Trophoblast cell (in vitro differentiated cells and primary cell): ENCODE measurements around the gene NANOG.
"Not testable (repeated sequence)": the region's sequence is repeated elsewhere in the genome, so short reads cannot be mapped to it uniquely, and the experiment has no call there.

Experiments
- DNase-seq, 2 donors: peaks; one replicate each; pipeline ENCODE4 v3.0.0-alpha.2; 2016
- H2AFZ ChIP-seq: 2 replicates; pipeline ENCODE4 v1.6.1; 2013; ENCODE audit warnings: low read length, moderate library complexity, mild to moderate bottlenecking; ENCODE audit not compliant: insufficient read depth, poor library complexity
- H2AK5ac ChIP-seq: 2 replicates; pipeline ENCODE4 v1.6.1; 2013; ENCODE audit warnings: mild to moderate bottlenecking, low read length
- H2BK120ac ChIP-seq: 2 replicates; pipeline ENCODE4 v1.6.1; 2013; ENCODE audit warnings: low read length, mild to moderate bottlenecking, moderate library complexity; ENCODE audit not compliant: insufficient read depth, poor library complexity
- H2BK12ac ChIP-seq: 2 replicates; pipeline ENCODE4 v1.6.1; 2013; ENCODE audit warnings: mild to moderate bottlenecking, low read length, moderate library complexity
- H2BK5ac ChIP-seq: 2 replicates; pipeline ENCODE4 v1.6.1; 2013; ENCODE audit warnings: low read length, low read depth, moderate library complexity, mild to moderate bottlenecking; ENCODE audit not compliant: poor library complexity
- H3K14ac ChIP-seq: 2 replicates; pipeline ENCODE4 v1.6.1; 2013; ENCODE audit warnings: mild to moderate bottlenecking, low read length
- H3K18ac ChIP-seq: 2 replicates; pipeline ENCODE4 v1.6.1; 2013; ENCODE audit warnings: mild to moderate bottlenecking, low read length
- H3K23ac ChIP-seq: 2 replicates; pipeline ENCODE4 v1.6.1; 2013; ENCODE audit warnings: low read length
- H3K27ac ChIP-seq: 2 replicates; pipeline ENCODE4 v1.5.1; 2013; ENCODE audit warnings: low read depth, mild to moderate bottlenecking, inconsistent platforms, low read length, moderate library complexity
- H3K27me3 ChIP-seq: 2 replicates; pipeline ENCODE4 v1.6.1; 2013; ENCODE audit warnings: inconsistent platforms, mild to moderate bottlenecking, low read length, moderate library complexity; ENCODE audit not compliant: insufficient read depth
- H3K36me3 ChIP-seq, 2 experiments: 1 replicate in 1 of 2; 2 replicates in 1 of 2; pipeline ENCODE4 v1.6.1; 2013; ENCODE audit warnings: low read length in 2 of 2, mild to moderate bottlenecking in 2 of 2, moderate library complexity in 1 of 2; ENCODE audit not compliant: insufficient read depth in 2 of 2, control insufficient read depth in 1 of 2
- H3K4ac ChIP-seq: 2 replicates; pipeline ENCODE4 v1.6.1; 2013; ENCODE audit warnings: low read depth, mild to moderate bottlenecking, low read length, moderate library complexity
- H3K4me1 ChIP-seq, 2 experiments: 1 replicate in 1 of 2; 2 replicates in 1 of 2; pipeline ENCODE4 v1.6.1; 2013; ENCODE audit warnings: low read length in 2 of 2, mild to moderate bottlenecking in 2 of 2, moderate library complexity in 1 of 2; ENCODE audit not compliant: insufficient read depth in 2 of 2, control insufficient read depth in 1 of 2
- H3K4me2 ChIP-seq: 2 replicates; pipeline ENCODE4 v1.6.1; 2013; ENCODE audit warnings: inconsistent platforms, mild to moderate bottlenecking, low read length, moderate library complexity
- H3K4me3 ChIP-seq: 2 replicates; pipeline ENCODE4 v1.5.1; 2013; ENCODE audit warnings: mild to moderate bottlenecking, low read depth, low read length, inconsistent platforms
- H3K79me1 ChIP-seq: one replicate; pipeline ENCODE4 v1.6.1; 2013; ENCODE audit warnings: low read length
- H3K79me2 ChIP-seq: 2 replicates; pipeline ENCODE4 v1.6.1; 2013; ENCODE audit warnings: low read length, mild to moderate bottlenecking; ENCODE audit not compliant: control insufficient read depth, insufficient read depth, poor library complexity
- H3K9ac ChIP-seq: 2 replicates; pipeline ENCODE4 v1.6.1; 2013; ENCODE audit warnings: mild to moderate bottlenecking, low read length
- H3K9me3 ChIP-seq: 2 replicates; pipeline ENCODE4 v1.6.1; 2013; ENCODE audit warnings: low read depth, mild to moderate bottlenecking, control low read depth, inconsistent platforms, low read length; ENCODE audit not compliant: insufficient read depth
- H4K12ac ChIP-seq: 2 replicates; pipeline ENCODE4 v1.6.1; 2013; ENCODE audit warnings: low read depth, mild to moderate bottlenecking, low read length, moderate library complexity
- H4K8ac ChIP-seq: 2 replicates; pipeline ENCODE4 v1.6.1; 2013; ENCODE audit warnings: low read depth, mild to moderate bottlenecking, low read length, moderate library complexity
- H4K91ac ChIP-seq: one replicate; pipeline ENCODE4 v1.6.1; 2013; ENCODE audit warnings: low read depth, mild to moderate bottlenecking, low read length, moderate library complexity
- WGBS: extraction: QIAGEN DNeasy Blood & Tissue Kit; methylation state at CpG from one replicate; pipeline ENCODE4 v1.1.7; 2013; ENCODE audit warnings: missing lambda C conversion rate; ENCODE audit not compliant: insufficient read length, insufficient coverage; ENCODE audit errors: extremely low coverage; 5-methylcytosine and 5-hydroxymethylcytosine counted together

Gene NANOG

DNA sequence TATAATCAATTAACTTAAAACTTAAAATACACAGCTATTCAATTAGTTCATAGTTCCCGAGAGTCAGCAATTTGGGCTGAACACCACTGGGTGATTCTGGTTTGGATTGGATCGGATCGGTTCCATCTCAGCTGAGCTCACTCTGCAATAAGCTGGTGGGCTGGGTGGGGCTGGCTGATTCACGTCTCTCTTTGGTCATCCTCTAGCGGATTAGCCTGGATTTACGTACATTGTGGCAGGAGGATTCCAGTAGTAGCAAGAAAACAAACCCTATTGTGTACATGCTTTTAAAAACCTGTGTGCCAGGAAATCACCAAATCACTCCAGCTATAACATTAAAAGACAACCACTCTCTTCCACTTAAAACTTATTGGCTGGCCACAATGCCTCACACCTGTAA is 38.9 kb upstream of the NANOG start:
- H2BK5ac ChIP-seq, result no peak overlapping the region
- H2BK120ac ChIP-seq, result no peak overlapping the region
- H3K14ac ChIP-seq, result no peak overlapping the region
- H3K23ac ChIP-seq, result no peak overlapping the region
- H3K9me3 ChIP-seq, result no peaks in the 10 kb centered on the region
- no peak overlapping the region for H3K27ac ChIP-seq
- H3K4ac ChIP-seq, result no peak overlapping the region
- H3K36me3 ChIP-seq, result no peaks in the 10 kb centered on the region
- no peak overlapping the region for H2BK12ac ChIP-seq
- no peaks in the 10 kb centered on the region for H3K79me2 ChIP-seq
- H3K9ac ChIP-seq, result no peak overlapping the region
- no peak overlapping the region for H4K12ac ChIP-seq
- WGBS, result no CpG with 5 or more reads among the region's 6 CpGs
- H3K4me2 ChIP-seq, result no peak overlapping the region
- no peak overlapping the region for H3K4me3 ChIP-seq
- no peak overlapping the region for H4K91ac ChIP-seq
- no peaks in the 10 kb centered on the region for H3K27me3 ChIP-seq
- DNase-seq, result no peak
- H4K8ac ChIP-seq, result no peak overlapping the region
- no peak overlapping the region for H2AFZ ChIP-seq
- H3K79me1 ChIP-seq, result no peaks in the 10 kb centered on the region
- no peak overlapping the region for H2AK5ac ChIP-seq
- no peak overlapping the region for H3K18ac ChIP-seq
- H3K4me1 ChIP-seq, result peaks cover 0 to 2% of the 10 kb centered on the region in 2 experiments

DNA sequence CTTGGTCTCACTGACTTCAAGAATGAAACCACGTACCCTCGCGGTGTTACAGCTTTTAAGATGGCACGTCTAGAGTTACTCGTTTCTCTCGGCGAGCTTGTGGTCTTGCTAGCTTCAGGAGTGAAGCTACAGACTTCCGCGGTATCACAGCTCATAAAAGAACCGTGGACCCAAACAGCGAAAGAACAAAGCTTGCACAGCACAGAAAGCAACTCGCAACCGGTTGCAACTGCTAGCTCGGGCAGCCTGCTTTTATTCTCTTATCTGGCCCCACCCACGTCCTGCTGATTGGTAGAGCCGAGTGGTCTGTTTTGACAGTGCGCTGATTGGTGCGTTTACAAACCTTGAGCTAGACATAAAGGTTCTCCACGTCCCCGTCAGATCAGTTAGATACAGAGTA is 37.8 kb upstream of the NANOG start:
- Histone ChIP-seq H3K4me1 (peaks cover 0 to 2% of the 10 kb centered on the region in 2 experiments), H3K79me1 (no peaks in the 10 kb centered on the region), H2AK5ac (no peak overlapping the region), H3K9me3 (no peaks in the 10 kb centered on the region), H4K8ac (no peak overlapping the region), H4K91ac (no peak overlapping the region), H3K4me3 (no peak overlapping the region), H3K79me2 (no peaks in the 10 kb centered on the region), H2AFZ (no peak overlapping the region), H4K12ac (no peak overlapping the region), H3K27me3 (no peaks in the 10 kb centered on the region), H2BK12ac (no peak overlapping the region), H3K36me3 (no peaks in the 10 kb centered on the region), H3K14ac (no peak overlapping the region), H3K9ac (no peak overlapping the region), H3K27ac (no peak overlapping the region), H2BK5ac (no peak overlapping the region), H3K18ac (no peak overlapping the region), H3K4ac (no peak overlapping the region), H3K23ac (no peak overlapping the region), H2BK120ac (no peak overlapping the region), H3K4me2 (no peak overlapping the region)
- no CpG with 5 or more reads among the region's 20 CpGs for WGBS
- DNase-seq, result no peak

DNA sequence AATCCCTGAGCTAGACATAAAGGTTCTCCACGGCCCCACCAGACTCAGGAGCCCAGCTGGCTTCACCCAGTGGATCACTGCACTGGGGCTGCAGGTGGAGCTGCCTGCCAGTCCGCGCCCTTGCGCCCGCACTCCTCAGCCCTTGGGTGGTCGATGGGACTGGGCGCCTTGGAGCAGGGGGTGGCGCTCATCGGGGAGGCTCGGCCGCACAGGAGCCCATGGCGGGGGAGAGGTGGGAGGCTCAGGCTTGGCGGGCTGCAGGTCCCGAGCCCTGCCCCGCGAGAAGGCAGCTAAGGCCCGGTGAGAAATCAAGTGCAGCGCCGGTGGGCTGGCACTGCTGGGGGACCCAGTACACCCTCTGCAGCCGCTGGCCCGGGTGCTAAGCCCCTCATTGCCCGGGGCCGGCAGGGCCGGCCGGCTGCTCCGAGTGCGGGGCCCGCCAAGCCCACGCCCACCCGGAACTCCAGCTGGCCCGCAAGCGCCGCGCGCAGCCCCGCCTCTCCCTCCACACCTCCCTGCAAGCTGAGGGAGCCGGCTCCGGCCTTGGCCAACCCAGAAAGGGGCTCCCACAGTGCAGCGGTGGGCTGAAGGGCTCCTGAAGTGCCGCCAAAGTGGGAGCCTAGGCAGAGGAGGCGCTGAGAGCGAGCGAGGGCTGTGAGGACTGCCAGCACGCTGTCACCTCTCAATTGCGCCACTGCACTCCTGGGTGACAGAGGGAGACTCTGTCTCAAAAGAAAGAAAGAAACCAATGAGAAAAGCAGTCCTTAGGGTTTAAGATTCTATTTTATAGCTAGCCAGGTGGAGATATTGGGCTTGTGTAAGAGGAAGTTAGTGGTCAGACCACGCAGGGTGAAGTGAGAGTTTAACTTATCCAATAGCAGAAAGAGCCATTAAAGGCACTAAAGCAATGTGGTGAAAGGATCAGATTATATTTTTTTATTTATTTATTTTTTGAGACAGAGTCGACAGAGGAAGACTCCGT is 37.0 kb upstream of the NANOG start:
- not testable (repeated sequence) for H3K9ac ChIP-seq, H2BK5ac ChIP-seq, H3K36me3 ChIP-seq, H3K4me2 ChIP-seq, H3K79me1 ChIP-seq, H2BK12ac ChIP-seq, H2AFZ ChIP-seq, H4K91ac ChIP-seq, H2AK5ac ChIP-seq, H3K23ac ChIP-seq, H3K27ac ChIP-seq, H3K14ac ChIP-seq, H3K79me2 ChIP-seq, H2BK120ac ChIP-seq, H3K4me3 ChIP-seq, H4K8ac ChIP-seq, H3K18ac ChIP-seq, H4K12ac ChIP-seq, H3K4me1 ChIP-seq, H3K9me3 ChIP-seq, H3K27me3 ChIP-seq, H3K4ac ChIP-seq, DNase-seq
- WGBS, result no CpG with 5 or more reads among the region's 48 CpGs

DNA sequence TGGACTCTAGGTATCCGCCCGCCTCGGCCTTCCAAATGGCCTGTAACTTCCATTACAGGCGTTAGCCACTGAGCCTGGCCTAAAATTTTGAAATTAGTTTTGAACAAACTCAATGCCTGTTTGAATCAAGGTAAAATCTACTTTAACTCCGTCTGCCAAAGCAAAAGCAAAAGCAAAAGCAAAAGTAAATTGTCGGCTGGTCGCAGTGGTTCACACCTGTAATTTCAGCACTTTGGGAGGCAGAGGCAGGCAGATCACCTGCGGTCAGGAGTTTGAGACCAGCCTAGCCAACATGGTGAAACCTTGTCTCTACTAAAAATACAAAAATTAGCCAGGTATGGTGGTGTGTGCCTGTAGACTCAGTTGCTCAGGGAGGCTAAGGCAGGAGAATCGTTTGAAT is 33.5 kb upstream of the NANOG start:
- not testable (repeated sequence) for H3K4me1 ChIP-seq, H3K79me1 ChIP-seq
- no CpG with 5 or more reads among the region's 9 CpGs for WGBS

More for the DNA sequence above, 33.5 kb upstream of the NANOG start:
- not testable (repeated sequence) for H2AFZ ChIP-seq, H2BK5ac ChIP-seq, H3K4ac ChIP-seq, H2BK12ac ChIP-seq, H3K18ac ChIP-seq, H4K12ac ChIP-seq, H3K4me3 ChIP-seq, H3K14ac ChIP-seq, H3K79me2 ChIP-seq, H2AK5ac ChIP-seq, H2BK120ac ChIP-seq, H3K9ac ChIP-seq, H3K4me2 ChIP-seq, H3K27me3 ChIP-seq, H3K36me3 ChIP-seq, H4K91ac ChIP-seq, H3K9me3 ChIP-seq, H3K23ac ChIP-seq, H4K8ac ChIP-seq, H3K27ac ChIP-seq, DNase-seq
